ENCODE results near the gene GPR176. TPM values are rescaled to one million over a fixed set of nuclear protein-coding genes. Genes with fewer than 3 reads are reported as not detected.

Gene GPR176
- polyA plus RNA-seq, 1 of the 3 experiments (the other 2 are of a cell fraction), result 21.9 TPM

GRCh38 chr15:39767921-39768320 is 152.1 kb downstream of the GPR176 start:
- Histone ChIP-seq H3K4me3 (ENCODE audit: low read depth in 2 of 2, low read length in 1 of 2) (no peak overlapping the region), H3K9me2 (peaks cover 3% of the 10 kb centered on the region; the same call in 1 of the 2 replicates), H2AFZ (ENCODE audit: low read depth) (no peak overlapping the region), H3K27ac (ENCODE audit: low read depth in 2 of 2, low read length in 1 of 2) (no peak overlapping the region), H3F3A (replicated peaks; ENCODE audit: insufficient read depth) (no peaks in the 10 kb centered on the region), H3K9ac (no peak overlapping the region), H3K27me3 (ENCODE audit: insufficient read depth) (no peaks in the 10 kb centered on the region), H3K4me1 (ENCODE audit: control insufficient read depth in 1 of 2, insufficient read depth in 2 of 2, low read depth in 1 of 2, low read length in 1 of 2) (peaks cover 0 to 6% of the 10 kb centered on the region in 2 experiments; a peak in 1 of 4 replicates), H3K4me2 (no peak overlapping the region), H4K20me1 (ENCODE audit: insufficient read depth) (no peaks in the 10 kb centered on the region), H3K79me2 (ENCODE audit: insufficient read depth) (no peaks in the 10 kb centered on the region), H3K9me3 (no peaks in the 10 kb centered on the region), H3K36me3 (replicated peaks in 1 of 2; ENCODE audit: control insufficient read depth in 1 of 2, insufficient read depth in 2 of 2, low read length in 1 of 2) (no peaks in the 10 kb centered on the region)
- WGBS (ENCODE audit: low lambda C conversion rate), result 88% methylated on average over 4 of the region's 5 CpGs
- TF ChIP-seq POLR2AphosphoS5 (IDR thresholded peaks at IDR 0.05; ENCODE audit: low read depth, low read length), result no peak
- TF ChIP-seq RCOR1 (IDR thresholded peaks at IDR 0.05; ENCODE audit: low read length), result no peak
- no peak for TF ChIP-seq IRF3 (IDR thresholded peaks at IDR 0.05; ENCODE audit: low read depth, low read length)
- TF ChIP-seq REST (IDR thresholded peaks at IDR 0.05; ENCODE audit: low read depth, low read length), result no peak
- no peak for TF ChIP-seq RAD21 (IDR thresholded peaks at IDR 0.05; ENCODE audit: low read length)
- TF ChIP-seq JUND (IDR thresholded peaks at IDR 0.05), result no peak
- TF ChIP-seq, protein P1, sequence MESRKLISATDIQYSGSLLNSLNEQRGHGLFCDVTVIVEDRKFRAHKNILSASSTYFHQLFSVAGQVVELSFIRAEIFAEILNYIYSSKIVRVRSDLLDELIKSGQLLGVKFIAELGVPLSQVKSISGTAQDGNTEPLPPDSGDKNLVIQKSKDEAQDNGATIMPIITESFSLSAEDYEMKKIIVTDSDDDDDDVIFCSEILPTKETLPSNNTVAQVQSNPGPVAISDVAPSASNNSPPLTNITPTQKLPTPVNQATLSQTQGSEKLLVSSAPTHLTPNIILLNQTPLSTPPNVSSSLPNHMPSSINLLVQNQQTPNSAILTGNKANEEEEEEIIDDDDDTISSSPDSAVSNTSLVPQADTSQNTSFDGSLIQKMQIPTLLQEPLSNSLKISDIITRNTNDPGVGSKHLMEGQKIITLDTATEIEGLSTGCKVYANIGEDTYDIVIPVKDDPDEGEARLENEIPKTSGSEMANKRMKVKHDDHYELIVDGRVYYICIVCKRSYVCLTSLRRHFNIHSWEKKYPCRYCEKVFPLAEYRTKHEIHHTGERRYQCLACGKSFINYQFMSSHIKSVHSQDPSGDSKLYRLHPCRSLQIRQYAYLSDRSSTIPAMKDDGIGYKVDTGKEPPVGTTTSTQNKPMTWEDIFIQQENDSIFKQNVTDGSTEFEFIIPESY (IDR thresholded peaks at IDR 0.05; ENCODE audit: borderline replicate concordance, low read depth), result no peak
- no peak for TF ChIP-seq EP300 (IDR thresholded peaks at IDR 0.05; ENCODE audit: borderline replicate concordance in 1 of 2, low read depth in 1 of 2, low read length in 1 of 2)
- no peak for TF ChIP-seq TAF1 (IDR thresholded peaks at IDR 0.05; ENCODE audit: borderline replicate concordance, low read depth, low read length)
- no peak for TF ChIP-seq FOSL2 (IDR thresholded peaks at IDR 0.05; ENCODE audit: borderline replicate concordance, low read depth)
- TF ChIP-seq MXI1 (IDR thresholded peaks at IDR 0.05; ENCODE audit: low read depth, low read length), result no peak
- CTCF ChIA-PET, result interaction anchor here (1.7 to 2.1 kb wide), 2 partner anchors 11 to 82 kb away, joined by 4 to 12 read pairs; no protein-coding TSS in a partner anchor
- DNase-seq, result no peak
- POLR2A ChIA-PET, result no interaction called here

All from SK-N-SH (cell line).